PFSK-1 (cell line): ENCODE results near the gene EPG5.

Experiments
- FOXP2 ChIP-seq: optimal IDR thresholded peaks from 2 replicates; pipeline ENCODE3; 2011; ENCODE audit warnings: borderline replicate concordance, control low read depth, inconsistent platforms; ENCODE audit not compliant: insufficient read depth; ENCODE audit errors: extremely low read length, extremely low read depth
- POLR2AphosphoS5 ChIP-seq: IDR thresholded peaks from 2 replicates; pipeline ENCODE4 v1.6.1; 2012; ENCODE audit warnings: low read depth, mild to moderate bottlenecking, control low read depth, low read length, moderate library complexity
- REST ChIP-seq, 2 experiments: IDR thresholded peaks; 2 replicates each; pipeline versions ENCODE4 v1.6.1 to v1.8.0; 2011 to 2012; ENCODE audit warnings: low read depth in 2 of 2, low read length in 2 of 2, control low read depth in 1 of 2, inconsistent platforms in 1 of 2, mild to moderate bottlenecking in 1 of 2, moderate library complexity in 1 of 2; ENCODE audit not compliant: insufficient read depth in 1 of 2
- SIN3A ChIP-seq: IDR thresholded peaks from 2 replicates; pipeline ENCODE4 v1.6.1; 2012; ENCODE audit warnings: mild to moderate bottlenecking, low read length, moderate library complexity, borderline replicate concordance; ENCODE audit not compliant: insufficient read depth
- TAF1 ChIP-seq: IDR thresholded peaks from 2 replicates; pipeline ENCODE4 v1.6.1; 2012; ENCODE audit warnings: low read length, control low read depth, borderline replicate concordance; ENCODE audit not compliant: insufficient read depth

The EPG5 gene

DNA sequence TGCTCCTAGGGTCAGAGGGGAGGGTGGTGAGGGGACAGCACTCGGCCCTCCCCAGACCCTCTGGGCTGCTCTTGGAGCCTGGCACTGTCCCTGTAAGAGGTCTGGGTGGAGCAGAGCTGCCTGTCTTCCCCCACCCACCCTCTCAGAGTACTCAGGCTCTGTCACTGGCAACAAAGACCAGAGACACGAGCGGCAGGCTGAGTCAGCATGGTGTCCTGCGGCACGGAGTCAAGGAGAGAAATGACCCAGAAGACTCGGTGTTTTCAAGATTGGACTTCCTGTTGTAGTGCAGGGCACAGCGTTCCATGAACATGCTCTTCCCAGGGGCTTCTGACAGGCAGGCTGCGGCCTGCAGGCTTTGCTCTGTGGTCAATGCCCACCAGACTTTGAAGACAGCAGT lies 121.7 kb downstream of the EPG5 start:
- TF ChIP-seq POLR2AphosphoS5 (no peak), FOXP2 (no peak), TAF1 (no peak), REST (IDR thresholded peaks at IDR 0.05; ENCODE audit: insufficient read depth in 1 of 2, low read depth in 2 of 2, low read length in 2 of 2) (no peak), SIN3A (no peak)

DNA sequence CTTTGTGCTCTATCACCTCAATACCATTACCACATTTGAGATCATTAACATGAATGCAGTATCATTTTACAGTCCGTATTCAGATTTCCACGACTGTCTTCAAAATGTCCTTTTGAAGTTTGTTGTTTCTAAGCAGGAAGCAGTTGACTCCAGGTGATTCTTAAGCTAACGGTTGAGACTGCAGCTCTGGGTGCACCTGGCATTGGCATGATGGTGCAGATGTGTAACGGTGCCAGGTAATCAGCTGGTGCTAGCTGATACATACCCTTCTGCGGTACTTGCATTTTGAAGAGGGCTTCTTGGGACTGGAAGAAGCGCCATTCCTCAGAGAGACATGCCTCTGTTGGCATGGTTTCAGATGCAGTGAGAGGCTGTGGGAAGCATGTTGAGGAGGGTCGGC lies 122.2 kb downstream of the EPG5 start:
- no peak for TF ChIP-seq POLR2AphosphoS5
- TF ChIP-seq FOXP2: no peak
- no peak for TF ChIP-seq SIN3A
- TF ChIP-seq REST (IDR thresholded peaks at IDR 0.05; ENCODE audit: insufficient read depth in 1 of 2, low read depth in 2 of 2, low read length in 2 of 2): no peak
- no peak for TF ChIP-seq TAF1

GRCh38 chr18:45843019-45843418 lies 124.1 kb downstream of the EPG5 start:
- TF ChIP-seq REST (IDR thresholded peaks at IDR 0.05; ENCODE audit: insufficient read depth in 1 of 2, low read depth in 2 of 2, low read length in 2 of 2) (no peak), TAF1 (no peak), POLR2AphosphoS5 (no peak), SIN3A (no peak), FOXP2 (no peak)

DNA sequence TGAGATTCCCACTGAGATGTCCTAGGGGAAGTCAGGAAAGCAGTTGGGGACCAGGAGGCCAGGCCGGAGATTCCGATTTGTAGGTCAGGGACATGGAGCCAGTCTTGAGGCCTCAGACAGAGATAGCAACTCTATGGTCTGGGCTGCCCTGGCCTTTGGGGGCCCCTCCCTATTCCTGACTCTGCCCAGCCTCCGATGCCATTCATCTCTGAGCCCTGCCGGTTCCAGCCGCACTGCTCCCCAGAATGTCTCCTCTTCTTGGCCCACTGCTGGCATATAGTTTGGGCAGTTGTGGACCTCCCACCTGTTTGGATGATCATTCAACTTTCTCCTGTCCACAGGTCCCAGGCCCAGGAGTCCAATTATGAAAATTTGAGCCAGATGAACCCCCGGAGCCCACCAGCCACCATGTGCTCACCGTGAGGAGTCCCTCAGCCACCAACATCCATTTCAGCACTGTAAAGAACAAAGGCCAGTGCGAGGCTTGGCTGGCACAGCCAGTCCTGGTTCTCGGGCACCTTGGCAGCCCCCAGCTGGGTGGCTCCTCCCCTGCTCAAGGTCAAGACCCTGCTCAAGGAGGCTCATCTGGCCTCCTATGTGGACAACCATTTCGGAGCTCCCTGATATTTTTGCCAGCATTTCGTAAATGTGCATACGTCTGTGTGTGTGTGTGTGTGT lies 125.2 kb downstream of the EPG5 start:
- TF ChIP-seq FOXP2 (no peak), POLR2AphosphoS5 (no peak), TAF1 (no peak), SIN3A (no peak), REST (IDR thresholded peaks at IDR 0.05; ENCODE audit: insufficient read depth in 1 of 2, low read depth in 2 of 2, low read length in 2 of 2) (no peak)

DNA sequence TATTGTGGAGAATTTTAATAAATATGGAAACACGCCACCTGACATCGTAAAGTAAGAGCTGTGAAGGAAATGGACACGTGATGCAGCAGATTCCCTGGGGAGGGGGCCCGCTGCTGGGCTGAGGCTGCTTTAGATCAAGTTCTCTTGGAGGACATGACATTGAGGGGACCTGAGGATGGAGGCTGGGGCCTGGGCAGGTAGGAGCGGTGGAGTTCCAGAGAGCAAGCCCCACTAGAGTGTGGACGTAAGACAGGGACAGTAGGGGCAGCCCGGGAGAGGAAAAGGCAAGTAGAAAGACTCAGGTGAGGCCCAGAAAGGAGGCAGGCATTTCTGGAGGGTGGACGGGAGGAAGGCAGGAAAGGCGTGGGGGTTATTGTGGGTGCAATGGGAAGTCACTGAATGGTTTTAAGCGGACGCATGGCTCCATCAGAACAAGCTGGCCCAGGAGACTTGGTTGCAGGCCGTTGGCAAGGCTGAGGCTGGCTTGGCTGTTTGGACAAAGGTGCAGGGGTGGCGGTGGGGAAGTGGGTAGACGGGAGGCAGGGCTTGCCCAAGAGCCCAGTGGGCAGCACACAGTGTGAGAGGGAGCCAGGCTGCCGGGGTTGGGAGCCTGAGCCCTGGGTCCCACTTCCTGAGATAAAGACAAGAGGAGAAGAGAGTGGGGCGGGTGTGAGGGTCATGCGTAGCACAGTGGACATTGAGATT lies 125.9 kb downstream of the EPG5 start:
- TF ChIP-seq REST (IDR thresholded peaks at IDR 0.05; ENCODE audit: insufficient read depth in 1 of 2, low read depth in 2 of 2, low read length in 2 of 2): no peak
- no peak for TF ChIP-seq FOXP2
- TF ChIP-seq TAF1: no peak
- TF ChIP-seq POLR2AphosphoS5: no peak
